ENCODE results near the gene ZBTB16. TPM values are rescaled to one million over a fixed set of nuclear protein-coding genes. Genes with fewer than 3 reads are reported as not detected.

The ZBTB16 gene
- total RNA-seq, 1 experiment from 2014 or later: 0.21 TPM

DNA sequence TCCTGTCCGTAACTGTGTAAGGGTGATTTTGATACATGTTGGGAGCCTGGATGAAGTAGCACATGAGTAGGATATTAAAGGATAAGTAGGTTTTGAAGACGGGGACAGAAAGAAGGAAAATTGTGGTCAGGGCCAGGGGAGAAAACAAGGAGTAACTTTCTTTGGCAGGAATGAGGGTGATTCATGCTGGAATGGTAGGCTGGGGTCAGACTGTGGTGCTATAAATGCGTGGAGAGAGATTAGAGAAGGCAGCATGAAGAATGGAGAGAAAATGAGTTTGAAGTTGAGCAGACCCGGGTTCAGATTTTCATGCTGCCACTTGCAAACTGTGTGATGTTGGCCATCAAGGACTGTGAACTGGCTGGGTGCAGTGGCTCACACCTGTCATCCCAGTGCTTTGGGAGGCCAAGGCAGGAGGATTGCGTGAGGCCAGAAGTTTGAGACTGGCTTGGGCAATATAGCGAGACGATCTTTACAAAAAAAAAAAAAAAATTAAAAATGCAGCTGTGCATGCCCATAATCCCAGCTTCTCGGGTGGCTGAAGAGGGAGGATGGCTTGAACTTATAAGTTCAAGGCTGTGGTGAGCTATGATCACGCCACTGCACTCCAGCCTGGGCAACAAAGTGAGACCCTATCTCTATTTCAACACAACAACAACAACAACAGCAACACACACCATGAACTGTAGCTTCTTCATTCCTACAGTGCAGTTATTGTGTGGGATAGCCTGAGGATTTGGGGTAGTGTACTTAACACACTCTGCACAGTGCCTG lies 22.3 kb downstream of the ZBTB16 start:
- H3K9me3 ChIP-seq (ENCODE audit: control insufficient read depth, insufficient read depth, low read depth, low read length): no peaks in the 10 kb centered on the region
- H3K4me3 ChIP-seq (ENCODE audit: low read depth in 2 of 2, low read length in 2 of 2): no peak overlapping the region
- ChIA-PET POLR2A (no interaction called here), CTCF (no interaction called here)
- no peak for ATAC-seq
- no TSS peak for BruUV-seq (replicated peaks)
- in situ Hi-C loops (cut with HindIII; ENCODE audit: low pct_unique_long_range_greater_than_20kb, low sequenced_read_pairs) (no loop called here), intact Hi-C loops (cut with micrococcal nuclease; ENCODE audit: unreplicated experiment) (no loop called here)
- no peaks in the 10 kb centered on the region for H3K4me1 ChIP-seq (ENCODE audit: control insufficient read depth, insufficient read depth, low read length)
- TF ChIP-seq, protein P1, sequence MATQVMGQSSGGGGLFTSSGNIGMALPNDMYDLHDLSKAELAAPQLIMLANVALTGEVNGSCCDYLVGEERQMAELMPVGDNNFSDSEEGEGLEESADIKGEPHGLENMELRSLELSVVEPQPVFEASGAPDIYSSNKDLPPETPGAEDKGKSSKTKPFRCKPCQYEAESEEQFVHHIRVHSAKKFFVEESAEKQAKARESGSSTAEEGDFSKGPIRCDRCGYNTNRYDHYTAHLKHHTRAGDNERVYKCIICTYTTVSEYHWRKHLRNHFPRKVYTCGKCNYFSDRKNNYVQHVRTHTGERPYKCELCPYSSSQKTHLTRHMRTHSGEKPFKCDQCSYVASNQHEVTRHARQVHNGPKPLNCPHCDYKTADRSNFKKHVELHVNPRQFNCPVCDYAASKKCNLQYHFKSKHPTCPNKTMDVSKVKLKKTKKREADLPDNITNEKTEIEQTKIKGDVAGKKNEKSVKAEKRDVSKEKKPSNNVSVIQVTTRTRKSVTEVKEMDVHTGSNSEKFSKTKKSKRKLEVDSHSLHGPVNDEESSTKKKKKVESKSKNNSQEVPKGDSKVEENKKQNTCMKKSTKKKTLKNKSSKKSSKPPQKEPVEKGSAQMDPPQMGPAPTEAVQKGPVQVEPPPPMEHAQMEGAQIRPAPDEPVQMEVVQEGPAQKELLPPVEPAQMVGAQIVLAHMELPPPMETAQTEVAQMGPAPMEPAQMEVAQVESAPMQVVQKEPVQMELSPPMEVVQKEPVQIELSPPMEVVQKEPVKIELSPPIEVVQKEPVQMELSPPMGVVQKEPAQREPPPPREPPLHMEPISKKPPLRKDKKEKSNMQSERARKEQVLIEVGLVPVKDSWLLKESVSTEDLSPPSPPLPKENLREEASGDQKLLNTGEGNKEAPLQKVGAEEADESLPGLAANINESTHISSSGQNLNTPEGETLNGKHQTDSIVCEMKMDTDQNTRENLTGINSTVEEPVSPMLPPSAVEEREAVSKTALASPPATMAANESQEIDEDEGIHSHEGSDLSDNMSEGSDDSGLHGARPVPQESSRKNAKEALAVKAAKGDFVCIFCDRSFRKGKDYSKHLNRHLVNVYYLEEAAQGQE (IDR thresholded peaks at IDR 0.05; ENCODE audit: insufficient read depth in 1 of 2, low read depth in 2 of 2, low read length in 1 of 2): no peak
- TF ChIP-seq SIN3A (IDR thresholded peaks at IDR 0.05; ENCODE audit: borderline replicate concordance, insufficient read depth, low read depth, low read length) (no peak), TCF7L2 (IDR thresholded peaks at IDR 0.05; ENCODE audit: low read depth, low read length) (no peak), POLR2AphosphoS5 (IDR thresholded peaks at IDR 0.05; ENCODE audit: low read depth, low read length) (no peak)
- no peak overlapping the region for H3K27ac ChIP-seq (ENCODE audit: low read length)
- peaks cover 9% of the 10 kb centered on the region for H3K27me3 ChIP-seq (ENCODE audit: control insufficient read depth, insufficient read depth, low read length)
- DNase-seq (ENCODE audit: low read depth, low spot score): no peak
- no peaks in the 10 kb centered on the region for H3K36me3 ChIP-seq (ENCODE audit: control insufficient read depth, insufficient read depth, low read length)

DNA sequence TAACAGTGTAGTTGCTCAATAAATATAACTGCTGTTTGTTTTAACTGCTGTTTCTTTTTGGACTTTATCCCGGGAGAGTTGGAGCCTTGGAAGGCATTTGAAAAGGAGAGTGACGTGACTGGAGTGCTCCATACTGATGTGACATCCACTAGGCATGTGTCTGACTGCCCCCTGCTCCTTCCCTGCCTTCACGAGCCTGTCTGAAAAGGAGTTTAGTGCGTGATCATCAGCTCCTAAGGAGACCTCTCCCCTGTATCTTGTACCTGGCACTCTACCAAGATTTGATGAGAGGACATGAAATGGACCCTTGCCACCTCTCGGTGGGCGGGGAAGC lies 22.9 kb downstream of the ZBTB16 start:
- ATAC-seq (no peak), DNase-seq (ENCODE audit: low read depth, low spot score) (no peak)
- Histone ChIP-seq H3K36me3 (ENCODE audit: control insufficient read depth, insufficient read depth, low read length) (no peaks in the 10 kb centered on the region), H3K27me3 (ENCODE audit: control insufficient read depth, insufficient read depth, low read length) (peaks cover 7% of the 10 kb centered on the region), H3K9me3 (ENCODE audit: control insufficient read depth, insufficient read depth, low read depth, low read length) (no peaks in the 10 kb centered on the region), H3K4me3 (ENCODE audit: low read depth in 2 of 2, low read length in 2 of 2) (no peak overlapping the region), H3K27ac (ENCODE audit: low read length) (no peak overlapping the region), H3K4me1 (ENCODE audit: control insufficient read depth, insufficient read depth, low read length) (no peaks in the 10 kb centered on the region)
- ChIA-PET POLR2A (no interaction called here), CTCF (no interaction called here)
- in situ Hi-C loops (cut with HindIII; ENCODE audit: low pct_unique_long_range_greater_than_20kb, low sequenced_read_pairs) (no loop called here), intact Hi-C loops (cut with micrococcal nuclease; ENCODE audit: unreplicated experiment) (no loop called here)
- BruUV-seq (replicated peaks): no TSS peak
- TF ChIP-seq, protein P2, sequence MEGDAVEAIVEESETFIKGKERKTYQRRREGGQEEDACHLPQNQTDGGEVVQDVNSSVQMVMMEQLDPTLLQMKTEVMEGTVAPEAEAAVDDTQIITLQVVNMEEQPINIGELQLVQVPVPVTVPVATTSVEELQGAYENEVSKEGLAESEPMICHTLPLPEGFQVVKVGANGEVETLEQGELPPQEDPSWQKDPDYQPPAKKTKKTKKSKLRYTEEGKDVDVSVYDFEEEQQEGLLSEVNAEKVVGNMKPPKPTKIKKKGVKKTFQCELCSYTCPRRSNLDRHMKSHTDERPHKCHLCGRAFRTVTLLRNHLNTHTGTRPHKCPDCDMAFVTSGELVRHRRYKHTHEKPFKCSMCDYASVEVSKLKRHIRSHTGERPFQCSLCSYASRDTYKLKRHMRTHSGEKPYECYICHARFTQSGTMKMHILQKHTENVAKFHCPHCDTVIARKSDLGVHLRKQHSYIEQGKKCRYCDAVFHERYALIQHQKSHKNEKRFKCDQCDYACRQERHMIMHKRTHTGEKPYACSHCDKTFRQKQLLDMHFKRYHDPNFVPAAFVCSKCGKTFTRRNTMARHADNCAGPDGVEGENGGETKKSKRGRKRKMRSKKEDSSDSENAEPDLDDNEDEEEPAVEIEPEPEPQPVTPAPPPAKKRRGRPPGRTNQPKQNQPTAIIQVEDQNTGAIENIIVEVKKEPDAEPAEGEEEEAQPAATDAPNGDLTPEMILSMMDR (IDR thresholded peaks at IDR 0.05): no peak
- TF ChIP-seq TCF7L2 (IDR thresholded peaks at IDR 0.05; ENCODE audit: low read depth, low read length): no peak
- no peak for TF ChIP-seq SIN3A (IDR thresholded peaks at IDR 0.05; ENCODE audit: borderline replicate concordance, insufficient read depth, low read depth, low read length)
- no peak for TF ChIP-seq POLR2AphosphoS5 (IDR thresholded peaks at IDR 0.05; ENCODE audit: low read depth, low read length)
- TF ChIP-seq, protein P1 (IDR thresholded peaks at IDR 0.05; ENCODE audit: insufficient read depth in 1 of 2, low read depth in 2 of 2, low read length in 1 of 2): no peak

All from Panc1 (cell line).